Activated CD8-positive, alpha-beta memory T cell treated with anti-CD3 and anti-CD28 coated beads for 48 hours (primary cell): ENCODE measurements around the gene SYK.

Experiments used
- DNase-seq, 3 experiments: peaks; one replicate each; pipeline ENCODE4 v3.0.0-alpha.2; 2020; ENCODE audit warnings: low read depth in 2 of 3, low spot score in 2 of 3

The SYK gene

DNA sequence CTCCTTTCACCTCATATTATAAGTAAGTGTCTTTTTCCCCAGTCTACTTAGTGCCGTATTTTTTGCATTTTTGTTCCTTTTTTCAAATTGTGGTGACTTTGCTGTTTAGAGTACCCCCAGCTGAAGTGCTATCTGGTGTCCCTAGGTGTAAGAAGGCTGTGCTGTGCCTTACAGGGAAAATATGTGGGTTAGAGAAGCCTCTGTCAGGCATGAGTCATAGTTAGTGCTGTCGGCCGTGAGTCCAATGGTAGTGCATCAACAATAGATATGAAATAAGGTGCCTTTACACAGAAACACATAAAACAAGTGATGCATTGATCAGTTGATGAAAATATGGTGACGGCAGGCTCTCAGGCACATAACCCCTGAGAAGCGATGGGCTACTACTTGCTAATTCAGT lies 20.1 kb downstream of the SYK start:
- no peak for DNase-seq

DNA sequence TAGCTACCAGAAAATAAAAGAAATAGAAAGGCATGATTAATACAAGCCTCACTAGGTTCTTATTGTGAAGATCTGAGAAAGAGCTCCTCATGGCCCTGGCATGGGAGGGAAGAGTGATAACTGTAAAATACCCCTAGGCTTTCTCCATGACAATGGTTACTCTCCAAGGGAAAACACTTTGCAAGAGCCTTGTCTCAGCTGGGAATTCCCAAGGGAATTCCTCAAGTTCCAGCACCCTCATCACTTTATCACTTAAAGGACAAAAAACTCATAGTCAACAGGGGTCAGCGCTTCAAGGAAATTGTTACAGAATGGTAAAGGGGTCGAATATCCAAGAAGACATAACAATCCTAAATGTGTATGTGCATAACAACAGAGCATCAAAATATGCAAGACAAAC lies 21.2 kb downstream of the SYK start:
- DNase-seq = no peak

DNA sequence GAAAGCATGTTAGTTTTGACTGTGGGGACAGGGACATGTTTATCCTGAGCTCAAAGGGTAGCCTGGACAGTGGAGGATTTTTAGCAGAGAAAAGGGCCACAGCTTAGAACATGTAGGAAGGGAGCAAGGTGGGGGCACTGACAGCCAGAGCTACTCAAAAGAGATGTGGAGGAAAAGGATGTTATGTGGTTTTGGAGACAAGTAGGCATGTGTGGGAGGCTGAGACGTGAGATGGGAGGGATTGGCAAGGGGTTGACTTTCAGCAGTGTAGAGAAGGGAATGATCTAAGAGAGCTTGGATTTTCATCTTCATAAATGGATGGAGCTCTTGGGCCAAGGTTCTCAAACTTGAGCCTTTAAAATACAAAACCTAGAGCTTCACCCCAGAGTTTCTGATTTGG lies 24.0 kb downstream of the SYK start:
- no peak for DNase-seq

DNA sequence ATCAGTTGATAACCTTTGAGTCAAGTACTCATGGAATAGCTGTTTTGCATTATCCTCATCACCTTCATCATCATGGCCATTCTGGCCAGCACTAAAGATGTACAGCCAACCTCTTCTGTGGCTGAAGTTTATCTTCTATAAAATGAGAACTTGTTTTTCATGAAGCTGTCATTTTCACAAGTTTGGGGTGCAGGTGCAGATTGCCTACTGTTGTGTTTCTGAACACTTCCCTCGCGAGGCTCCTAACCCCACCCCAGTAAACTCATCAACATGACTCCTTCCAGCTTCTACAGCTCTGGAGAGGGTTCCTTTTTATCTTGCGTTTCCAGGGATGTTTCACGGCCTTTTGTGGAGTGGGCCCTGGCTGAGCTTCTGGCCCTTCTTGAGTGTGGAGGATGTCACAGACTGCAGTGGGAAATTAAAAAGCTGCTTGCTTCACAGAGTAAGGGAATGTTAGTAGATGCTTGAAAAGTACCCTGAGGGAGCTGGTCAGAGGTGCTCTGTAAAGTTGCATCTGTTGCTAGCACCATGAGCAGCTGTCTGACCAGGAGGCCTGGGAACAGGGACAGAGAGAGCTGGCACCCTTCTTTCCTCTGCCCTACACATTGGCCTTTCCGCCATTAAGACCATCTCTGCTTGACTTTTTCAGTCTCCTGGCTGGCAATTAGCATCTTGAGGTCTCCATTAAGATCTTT lies 24.9 kb downstream of the SYK start:
- DNase-seq = no peak

DNA sequence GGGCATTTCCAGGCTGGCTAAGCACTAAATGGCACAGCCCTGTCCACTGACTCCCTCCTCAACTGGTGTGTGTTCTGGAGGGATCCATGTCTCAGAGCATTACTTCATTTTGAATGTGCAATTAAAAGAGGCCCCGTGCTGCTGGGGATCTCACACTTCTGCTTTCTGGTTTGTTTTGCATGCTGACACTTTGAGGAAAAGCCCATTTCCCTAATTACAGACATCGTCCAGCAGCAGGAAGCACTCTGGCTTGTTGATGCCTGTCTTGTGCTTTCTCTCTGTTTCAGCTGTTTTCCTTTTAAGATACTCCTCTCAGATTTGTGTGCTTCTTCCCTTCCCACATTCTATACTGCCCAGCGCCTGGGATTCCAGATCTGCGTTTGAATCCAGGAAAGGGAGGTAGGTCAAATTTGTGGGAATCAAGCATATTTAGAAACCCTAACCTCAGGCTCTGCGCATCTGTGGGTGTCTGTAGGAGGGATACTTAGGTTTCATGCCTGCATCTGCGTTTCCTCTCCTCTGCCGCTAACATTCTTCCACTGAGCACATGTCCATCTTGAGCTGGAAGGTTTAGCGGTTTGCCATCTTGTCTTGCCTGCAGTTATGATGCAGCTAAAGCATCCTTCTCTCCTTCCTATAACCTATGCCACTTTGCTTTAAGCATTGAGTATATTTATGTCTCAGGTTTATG lies 25.7 kb downstream of the SYK start:
- DNase-seq = no peak

DNA sequence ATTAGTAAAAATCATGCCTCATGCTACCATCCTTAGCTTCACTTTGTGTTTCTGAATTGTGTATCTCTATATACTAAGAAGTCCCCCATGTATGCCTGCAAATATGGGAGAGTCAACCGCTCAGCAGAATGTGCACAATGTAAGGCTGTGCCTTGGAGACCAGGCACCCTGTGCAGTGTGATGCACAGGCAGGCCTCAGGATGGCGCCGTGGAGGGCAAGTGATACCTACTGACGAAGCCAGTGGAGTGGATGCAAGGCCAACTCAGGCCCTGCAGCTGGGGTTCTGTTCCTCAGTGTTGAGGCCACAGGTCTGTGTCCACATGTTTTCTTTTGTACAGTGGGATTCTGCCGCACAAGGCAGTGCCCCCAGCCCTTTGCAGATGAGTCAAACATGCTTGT lies 28.4 kb downstream of the SYK start:
- no peak for DNase-seq

DNA sequence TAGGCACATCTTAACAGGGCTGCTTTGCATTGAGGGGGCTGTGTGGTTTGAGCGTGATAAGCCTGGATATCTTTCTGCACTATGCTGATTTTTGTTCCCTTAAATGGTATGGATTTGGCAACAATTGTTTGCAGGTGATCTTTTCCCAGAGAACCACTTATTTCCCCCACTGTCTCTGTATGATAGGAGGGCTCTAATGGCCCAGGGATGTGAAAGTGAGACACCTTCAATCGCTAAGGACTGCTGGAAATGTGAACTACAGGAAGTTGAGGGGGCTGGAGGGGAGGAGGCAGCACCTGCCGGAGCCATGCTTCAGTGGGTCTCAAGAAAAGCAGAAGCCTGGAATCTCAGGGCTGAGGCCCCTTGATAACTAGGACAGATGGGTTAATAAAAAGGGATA lies 29.4 kb downstream of the SYK start:
- no peak for DNase-seq

DNA sequence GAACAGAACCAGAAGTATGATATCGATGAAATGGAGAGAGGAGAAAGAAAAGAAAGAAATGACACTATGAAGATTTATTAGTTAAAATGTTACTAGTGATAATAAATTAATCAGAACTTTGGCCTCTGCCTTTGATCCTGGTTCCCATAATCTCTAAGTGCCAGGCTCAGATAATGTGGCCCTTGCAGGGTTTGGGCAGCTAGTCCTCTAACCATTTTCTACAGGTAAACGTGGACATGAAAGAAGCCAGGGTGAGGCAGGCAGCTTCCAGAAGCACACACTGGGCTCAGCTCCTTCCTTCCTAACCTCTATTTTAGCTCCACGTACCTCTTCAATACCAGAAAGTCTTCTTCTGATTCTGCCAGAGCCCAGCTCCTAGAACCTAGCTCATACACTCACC lies 30.6 kb downstream of the SYK start:
- no peak for DNase-seq

DNA sequence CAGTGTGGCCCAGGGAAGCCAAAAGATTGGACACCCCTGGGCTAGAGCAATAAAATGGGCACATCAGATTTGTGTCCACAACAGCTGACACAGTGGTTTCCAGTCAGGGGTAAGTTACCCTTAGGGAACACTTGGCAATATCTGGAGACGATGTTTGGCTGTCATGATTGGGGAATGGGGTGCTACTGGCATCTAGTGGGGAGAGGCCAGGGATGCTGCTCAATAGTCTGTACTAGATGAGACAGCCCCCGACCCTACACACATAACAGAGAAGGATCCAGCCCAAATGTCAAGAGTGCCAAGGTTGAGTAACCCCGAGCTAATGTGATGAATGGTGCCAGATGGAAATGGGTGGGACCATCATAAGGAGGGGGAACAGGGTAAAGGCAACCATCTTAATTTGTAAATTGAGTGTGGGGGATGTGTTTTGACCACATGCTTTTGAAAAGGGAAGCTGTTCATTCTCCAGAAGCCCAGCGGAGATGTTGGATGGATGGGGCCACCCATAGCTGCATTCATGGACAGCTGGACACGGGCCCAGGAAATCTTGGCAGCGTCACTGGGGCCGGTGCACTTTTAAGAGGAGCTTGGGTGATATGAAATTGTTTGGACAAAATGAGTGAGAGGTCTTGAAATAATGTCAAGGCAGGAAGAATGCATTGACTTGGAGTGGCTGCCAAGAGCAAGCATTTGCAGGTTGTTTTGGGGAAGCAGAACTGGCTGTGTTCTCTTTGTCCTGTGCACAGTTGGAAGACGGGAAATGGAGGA lies 33.4 kb downstream of the SYK start:
- no peak for DNase-seq

DNA sequence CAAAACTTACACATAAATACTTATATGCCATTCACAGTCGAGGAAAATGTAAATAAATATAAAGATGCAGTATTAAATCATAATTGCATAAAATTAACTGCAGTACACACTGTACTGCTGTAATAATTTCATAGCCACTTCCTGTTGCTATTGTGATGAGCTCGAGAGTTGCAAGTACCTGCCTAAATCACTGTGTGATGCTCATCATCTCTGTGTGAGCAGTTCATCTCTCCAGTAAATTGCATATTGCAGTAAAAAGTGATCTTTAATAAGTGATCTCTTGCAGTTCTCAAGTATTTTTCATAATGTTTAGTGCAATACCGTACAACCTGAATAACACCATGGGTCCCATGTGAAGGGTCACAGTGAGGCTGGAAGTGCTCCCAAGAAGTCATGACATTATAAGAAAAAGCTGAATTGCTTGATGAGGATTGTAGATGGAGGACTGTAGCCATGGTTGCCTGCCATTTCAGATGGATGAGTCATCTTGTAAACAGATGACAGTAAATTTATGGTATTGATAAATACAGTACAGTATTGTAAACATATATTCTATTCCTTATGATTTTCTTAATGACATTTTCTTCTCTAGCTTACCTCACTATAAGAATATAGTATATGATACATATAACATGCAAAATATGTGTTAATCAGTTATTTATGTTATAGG lies 34.9 kb downstream of the SYK start:
- DNase-seq = no peak

DNA sequence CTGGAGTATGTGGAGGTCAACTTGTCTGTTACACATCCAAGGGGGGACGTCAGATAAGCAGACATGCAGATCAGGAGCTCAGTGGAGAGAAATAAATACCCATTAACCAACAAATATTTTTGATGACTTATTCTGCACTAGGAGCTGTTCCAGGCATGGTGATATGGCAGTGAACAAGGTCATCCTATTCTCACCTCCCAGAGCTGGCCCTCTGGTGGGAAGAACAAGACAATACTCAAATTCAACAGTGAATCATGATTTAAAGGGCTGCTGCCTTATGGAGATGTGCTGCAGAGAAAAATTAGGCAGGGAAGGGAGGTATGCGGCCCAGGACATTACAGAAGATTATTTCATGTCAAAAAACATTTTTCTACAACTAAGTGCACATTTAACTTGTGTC lies 36.5 kb downstream of the SYK start:
- DNase-seq = no peak

DNA sequence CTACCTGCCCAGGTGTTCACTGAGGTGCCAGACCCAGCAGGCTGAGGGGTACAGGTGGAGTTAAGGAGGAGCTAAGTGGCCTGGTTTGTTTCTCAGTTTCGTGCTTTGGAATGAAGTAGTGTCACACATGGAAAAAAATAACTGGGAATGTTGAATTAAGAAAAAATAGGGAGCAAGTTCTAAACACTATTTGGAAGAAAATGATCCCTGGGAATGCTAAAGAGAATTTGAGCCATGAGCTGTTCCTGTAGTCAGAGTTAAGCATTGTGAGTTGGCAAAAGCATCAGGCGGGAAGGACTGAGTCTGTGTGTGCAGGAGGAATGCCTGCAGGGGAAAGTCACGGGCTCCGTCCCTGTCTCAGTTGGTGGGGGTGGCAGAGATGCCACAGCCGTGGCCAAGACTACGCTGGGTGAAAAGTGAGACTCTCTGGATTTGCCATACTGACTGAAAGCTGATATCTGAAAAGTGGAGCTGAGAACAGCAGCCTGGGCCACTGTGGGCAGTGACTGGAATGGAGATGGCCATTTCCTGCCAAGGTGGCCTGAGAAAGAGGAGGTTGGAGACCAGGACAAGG lies 37.0 kb downstream of the SYK start:
- no peak for DNase-seq

DNA sequence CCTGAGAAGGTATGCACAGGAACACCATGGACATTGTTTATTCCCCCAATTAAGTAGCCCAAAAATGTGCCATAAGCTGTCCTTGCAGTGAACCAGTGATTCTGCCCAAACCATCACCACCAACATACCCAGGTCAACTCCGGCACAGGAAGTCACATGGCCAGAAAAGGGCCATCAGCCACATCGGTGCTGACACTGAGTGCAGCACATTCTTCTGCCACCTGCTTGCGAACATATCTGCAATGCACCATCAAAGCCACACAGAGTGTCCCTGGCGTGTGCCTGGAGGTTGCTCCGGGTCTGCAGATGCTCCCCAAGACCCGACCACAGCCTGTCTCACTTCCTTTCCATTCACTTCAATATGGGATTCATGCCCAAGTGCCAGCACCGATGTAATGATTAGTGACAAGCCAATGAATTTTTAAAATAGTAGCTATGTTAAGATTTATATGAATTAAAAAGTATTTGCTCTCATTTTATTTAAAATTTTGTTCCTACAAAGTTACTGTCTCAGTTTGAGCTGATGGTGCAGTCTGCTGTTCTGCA lies 37.6 kb downstream of the SYK start:
- DNase-seq = no peak

DNA sequence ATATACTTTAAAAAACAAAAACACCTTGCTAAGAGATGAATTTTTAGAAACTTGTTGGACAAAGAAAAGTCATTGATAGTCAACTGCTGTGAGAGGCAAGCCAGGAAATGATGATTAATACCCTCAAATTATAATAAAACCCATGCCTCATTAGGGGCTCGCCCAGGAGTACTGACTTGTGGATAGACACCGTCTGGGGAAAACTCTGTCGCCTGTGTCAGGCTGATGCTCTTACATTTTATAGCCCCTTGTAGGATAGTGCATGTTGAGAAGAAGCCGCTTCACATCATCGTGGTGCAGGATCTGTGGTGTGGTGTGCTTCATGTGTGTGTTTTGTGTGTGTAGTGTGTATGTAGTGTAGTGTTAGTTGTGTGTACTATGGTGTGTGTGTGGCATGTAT lies 39.1 kb downstream of the SYK start:
- no peak for DNase-seq

DNA sequence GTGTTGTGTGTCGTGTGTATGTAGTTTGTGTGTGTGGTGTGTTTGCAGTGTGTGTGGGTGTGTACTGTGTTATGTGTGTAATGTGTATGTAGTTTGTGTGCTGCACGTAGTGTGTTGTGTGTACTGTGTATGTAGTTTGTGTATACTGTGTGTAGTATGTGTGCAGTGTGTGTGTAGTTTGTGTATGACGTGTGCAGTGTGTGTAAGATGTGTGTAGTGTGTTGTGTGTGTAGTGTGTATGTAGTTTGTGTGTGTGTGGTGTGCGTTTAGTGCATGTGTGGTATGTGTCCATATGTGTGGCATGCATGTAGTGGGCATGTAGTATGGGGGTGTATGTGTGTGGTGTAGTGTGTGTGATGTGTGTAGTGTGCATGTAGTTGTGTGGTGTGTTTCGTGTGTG lies 39.6 kb downstream of the SYK start:
- no peak for DNase-seq

DNA sequence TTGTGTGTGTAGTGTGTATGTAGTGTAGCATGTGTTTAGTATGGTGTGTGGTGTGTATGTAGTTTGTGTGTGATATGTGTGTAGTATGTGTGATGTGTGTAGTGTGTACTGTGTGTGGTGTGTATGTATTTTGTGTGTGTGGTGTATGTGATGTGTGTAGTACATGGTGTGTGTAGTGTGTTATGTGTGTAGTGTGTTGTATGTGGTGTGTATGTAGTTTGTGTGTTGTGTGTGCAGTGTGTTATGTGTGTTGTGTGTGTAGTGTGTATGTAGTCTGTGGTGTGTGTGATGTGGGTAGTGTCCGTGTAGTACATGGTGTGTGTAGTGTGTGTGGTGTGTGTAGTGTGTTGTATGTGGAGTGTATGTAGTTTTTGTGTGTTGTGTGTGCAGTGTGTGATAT lies 40.0 kb downstream of the SYK start:
- no peak for DNase-seq

DNA sequence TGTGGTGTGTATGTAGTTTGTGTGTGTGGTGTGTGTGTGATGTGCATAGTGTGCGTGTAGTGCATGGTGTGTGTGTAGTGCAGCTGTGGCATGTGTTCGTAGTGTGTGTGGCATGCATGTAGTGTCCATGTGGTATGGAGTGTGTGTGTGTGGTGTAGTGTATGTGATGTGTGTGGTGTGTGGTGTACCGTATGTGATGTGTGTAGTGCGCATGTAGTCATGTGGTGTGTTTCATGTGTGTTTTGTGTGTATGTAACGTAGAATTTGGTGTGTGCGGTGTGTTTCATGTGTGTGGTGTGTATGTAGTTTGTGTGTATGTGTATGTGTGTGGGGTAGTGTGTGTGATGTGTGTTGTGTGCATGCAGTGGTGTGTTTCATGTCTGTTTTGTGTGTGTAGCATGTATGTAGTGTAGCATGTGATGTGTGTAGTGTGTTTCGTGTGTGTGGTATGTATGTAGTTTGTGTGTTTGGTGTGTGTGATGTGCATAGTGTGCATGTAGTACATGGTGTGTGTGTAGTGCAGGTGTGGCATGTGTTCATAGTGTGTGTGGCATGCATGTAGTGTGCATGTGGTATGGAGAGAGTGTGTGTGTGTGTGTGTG lies 40.7 kb downstream of the SYK start:
- DNase-seq = no peak

DNA sequence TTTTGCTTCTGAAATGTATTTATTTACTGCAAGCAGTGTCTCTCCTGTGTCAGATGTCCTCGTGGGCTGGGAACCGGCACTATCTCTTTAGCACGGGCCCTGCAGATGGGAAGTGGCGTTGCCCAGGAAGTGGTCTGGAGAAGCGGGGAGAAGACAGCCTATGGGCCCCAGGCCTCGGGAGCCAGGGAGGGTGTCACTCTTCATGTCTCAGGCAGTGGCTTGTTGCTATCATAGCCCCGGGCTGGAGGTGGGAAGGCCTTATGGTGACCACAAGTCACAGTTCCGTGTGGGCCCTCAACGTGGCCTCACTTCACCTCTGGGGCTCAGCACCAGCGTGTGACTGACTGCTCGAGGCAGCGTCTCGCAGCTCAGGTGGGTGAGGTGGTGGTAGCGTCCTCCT lies 41.4 kb downstream of the SYK start:
- no peak for DNase-seq

DNA sequence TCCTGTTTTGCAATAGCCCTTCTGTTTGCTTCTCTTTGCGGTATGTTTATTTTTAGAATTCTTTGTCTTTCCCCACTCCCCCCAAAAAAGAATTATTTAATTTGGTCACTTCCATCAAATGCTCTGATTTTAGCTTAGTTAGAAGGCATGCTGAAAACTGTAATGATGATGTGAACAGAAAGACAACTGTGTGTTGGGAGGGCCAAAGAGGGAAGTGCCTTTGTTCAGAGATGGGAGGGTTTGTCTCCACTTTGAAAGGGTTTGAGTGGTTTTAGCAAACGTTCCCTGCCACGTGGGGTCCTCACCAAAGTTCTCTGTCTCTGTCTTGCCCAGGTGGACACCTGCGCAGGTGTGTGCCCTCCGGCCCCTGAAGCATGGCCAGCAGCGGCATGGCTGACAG lies 41.9 kb downstream of the SYK start:
- DNase-seq = no peak

DNA sequence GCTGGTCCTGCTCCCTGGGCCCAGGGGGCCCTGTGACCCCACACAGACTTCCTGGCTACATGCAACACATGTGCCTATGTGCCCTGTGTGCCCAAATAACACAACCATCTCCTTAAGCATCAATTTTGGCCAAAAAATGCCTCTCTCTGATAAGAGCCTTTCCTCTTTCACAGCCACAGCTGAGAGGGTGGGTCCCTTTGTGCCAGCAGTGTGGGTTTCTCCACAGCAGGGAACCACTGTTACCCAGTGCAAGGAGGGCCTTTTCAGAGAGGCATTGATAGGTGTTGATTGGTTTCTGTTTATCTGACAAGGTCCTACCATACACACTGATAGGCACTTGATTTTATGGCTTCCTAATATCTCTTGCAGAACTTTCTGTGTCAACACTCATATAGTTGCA lies 42.7 kb downstream of the SYK start:
- DNase-seq = no peak
